Panc1 (cell line): ENCODE results near the gene CYB5R2. TPM values are rescaled to one million over a fixed set of nuclear protein-coding genes. Genes with fewer than 3 reads are reported as not detected.

Experiments
- ATAC-seq: fragments of 200-7000 bp; cut with Tn5 transposase; 2 replicates; pipeline ENCODE4 v1.9.1; 2020; ENCODE audit warnings: mild to moderate bottlenecking, moderate library complexity
- BruUV-seq: library from RNA; stranded (reverse); fragments of 400-500 nt; replicated peaks from 2 replicates; lab custom pipeline; 2021; lab: Mats Ljungman, UMichigan
- CTCF ChIA-PET: fragments of 300-600 bp; sonication (Branson Sonifier 250); formaldehyde crosslinking; loops from one replicate; lab custom pipeline; 2022; ENCODE audit warnings: antibody characterized with exemption; lab: Charles Lee
- POLR2A ChIA-PET: fragments of 300-600 bp; sonication (Branson Sonifier 250); formaldehyde crosslinking; loops from one replicate; lab custom pipeline; 2022; ENCODE audit warnings: antibody characterized with exemption; lab: Charles Lee
- DNase-seq: peaks from one replicate; pipeline ENCODE4 v3.0.0-alpha.2; 2010; ENCODE audit warnings: low read depth, low spot score
- H3K27ac ChIP-seq: 2 replicates; pipeline ENCODE4 v1.5.1; 2011; ENCODE audit warnings: mild to moderate bottlenecking, low read length, inconsistent platforms
- H3K27me3 ChIP-seq: fragments of 200-500 bp; sonication (Bioruptor generic); 2 replicates; pipeline ENCODE4 v1.6.0; 2014; ENCODE audit warnings: low read length, inconsistent platforms; ENCODE audit not compliant: control insufficient read depth, insufficient read depth
- H3K36me3 ChIP-seq: fragments of 200-500 bp; sonication (Bioruptor generic); 2 replicates; pipeline ENCODE4 v1.5.1; 2014; ENCODE audit warnings: inconsistent platforms, mild to moderate bottlenecking, low read length, moderate library complexity; ENCODE audit not compliant: control insufficient read depth, insufficient read depth
- H3K4me1 ChIP-seq: 2 replicates; pipeline ENCODE4 v1.5.1; 2011; ENCODE audit warnings: inconsistent platforms, mild to moderate bottlenecking, low read length, moderate library complexity; ENCODE audit not compliant: control insufficient read depth, insufficient read depth
- H3K4me3 ChIP-seq, 2 experiments: 2 replicates each; pipeline ENCODE4 v1.5.1; 2011 to 2012; ENCODE audit warnings: low read depth in 2 of 2, low read length in 2 of 2, mild to moderate bottlenecking in 2 of 2, inconsistent platforms in 1 of 2, moderate library complexity in 1 of 2
- H3K9me3 ChIP-seq: fragments of 200-500 bp; sonication (Bioruptor generic); 2 replicates; pipeline ENCODE4 v1.5.1; 2014; ENCODE audit warnings: low read depth, mild to moderate bottlenecking, inconsistent platforms, low read length, moderate library complexity; ENCODE audit not compliant: control insufficient read depth, insufficient read depth
- CTCF ChIP-seq: fragments of 450-650 bp; IDR thresholded peaks from 2 replicates; pipeline ENCODE4 v1.5.1; 2017; ENCODE audit warnings: mild to moderate bottlenecking
- POLR2AphosphoS5 ChIP-seq: IDR thresholded peaks from 2 replicates; pipeline ENCODE4 v1.6.1; 2012; ENCODE audit warnings: mild to moderate bottlenecking, low read depth, low read length, moderate library complexity
- REST ChIP-seq, 2 experiments: IDR thresholded peaks; 2 replicates each; pipeline ENCODE4 v1.6.1; 2011 to 2012; ENCODE audit warnings: low read depth in 2 of 2, control low read depth in 1 of 2, low read length in 1 of 2, mild to moderate bottlenecking in 1 of 2, moderate library complexity in 1 of 2; ENCODE audit not compliant: insufficient read depth in 1 of 2
- SIN3A ChIP-seq: IDR thresholded peaks from 2 replicates; pipeline ENCODE4 v1.6.1; 2012; ENCODE audit warnings: low read depth, mild to moderate bottlenecking, low read length, moderate library complexity, borderline replicate concordance; ENCODE audit not compliant: insufficient read depth
- TCF7L2 ChIP-seq: IDR thresholded peaks from 2 replicates; pipeline ENCODE4 v1.6.1; 2011; ENCODE audit warnings: mild to moderate bottlenecking, low read depth, low read length, inconsistent platforms
- in situ Hi-C: cut with HindIII; loops from 2 replicates; pipeline ENCODE4 v1.10.0; 2016; ENCODE audit warnings: low sequenced_read_pairs, low pct_unique_long_range_greater_than_20kb
- intact Hi-C: fragments of 100-400 bp; cut with micrococcal nuclease; formaldehyde crosslinking; loops from one replicate; pipeline ENCODE4 v1.10.0; 2022; ENCODE audit not compliant: unreplicated experiment
- total RNA-seq: library from RNA; stranded (reverse); gene quantifications from one replicate; pipeline ENCODE4 v1.2.1, GENCODE V29; 2021; ENCODE audit not compliant: unreplicated experiment

The CYB5R2 gene
- total RNA-seq, 1 experiment from 2014 or later = 46.3 TPM

GRCh38 chr11:7696424-7696823, 23.1 kb upstream of the CYB5R2 start:
- in situ Hi-C loops = no loop called here
- no peak overlapping the region for H3K4me3 ChIP-seq
- no peak for DNase-seq

GRCh38 chr11:7694235-7694634, 20.9 kb upstream of the CYB5R2 start:
- TF ChIP-seq TCF7L2 (no peak), REST (IDR thresholded peaks at IDR 0.05; ENCODE audit: insufficient read depth in 1 of 2, low read depth in 2 of 2, low read length in 1 of 2) (no peak), POLR2AphosphoS5 (no peak), SIN3A (no peak), CTCF (no peak)
- H3K4me1 ChIP-seq = no peaks in the 10 kb centered on the region
- no TSS peak for BruUV-seq
- POLR2A ChIA-PET = no interaction called here
- H3K9me3 ChIP-seq = no peaks in the 10 kb centered on the region
- DNase-seq = no peak
- intact Hi-C loops = loop anchor here (5.0 to 10.0 kb wide), 2 partner anchors 291 to 597 kb away; partner anchors contain the start of gene EIF3F
- 0 out of 2 replicates have a peak overlapping the region, but pooled peaks have one; percentile 1 for H3K27ac ChIP-seq
- CTCF ChIA-PET = interaction anchor here (0.6 to 0.8 kb wide), 4 partner anchors 9 to 1269 kb away, joined by 3 to 7 read pairs (median 5); no protein-coding TSS in a partner anchor
- ATAC-seq = peak; percentile 76; the same call in 1 of the 2 replicates
- H3K36me3 ChIP-seq = no peaks in the 10 kb centered on the region
- in situ Hi-C loops = no loop called here
- H3K27me3 ChIP-seq = peaks cover 51% of the 10 kb centered on the region
- peak overlapping the region; percentile 40 to 45 for H3K4me3 ChIP-seq

More at GRCh38 chr11:7696424-7696823, 23.1 kb upstream of the CYB5R2 start:
- H3K36me3 ChIP-seq = no peaks in the 10 kb centered on the region
- TF ChIP-seq POLR2AphosphoS5 = no peak
- no peak for TF ChIP-seq SIN3A
- no peak for TF ChIP-seq CTCF
- TF ChIP-seq TCF7L2 = no peak
- TF ChIP-seq REST (IDR thresholded peaks at IDR 0.05; ENCODE audit: insufficient read depth in 1 of 2, low read depth in 2 of 2, low read length in 1 of 2) = no peak
- no peaks in the 10 kb centered on the region for H3K9me3 ChIP-seq
- no peak overlapping the region for H3K27ac ChIP-seq
- ChIA-PET CTCF (no interaction called here), POLR2A (no interaction called here)
- no peak for ATAC-seq
- no peaks in the 10 kb centered on the region for H3K4me1 ChIP-seq
- intact Hi-C loops = loop anchor here (10.0 kb wide), 1 partner anchor 288 kb away; the partner anchor contains the start of gene EIF3F
- peaks cover 44% of the 10 kb centered on the region for H3K27me3 ChIP-seq
- no TSS peak for BruUV-seq
